Activated T-cell treated with anti-CD3 and anti-CD28 coated beads, Interleukin-2, amount 50 U/mL, for 72 hours (primary cell): Measurements from ENCODE around the gene PLD1. TPM values are rescaled to one million over a fixed set of nuclear protein-coding genes. Genes with fewer than 3 reads are reported as not detected.
A peak's percentile ranks its signal among the peaks of the same experiment; 100 is the strongest.

Experiments used
- ATAC-seq, 2 donors: fragments of 150-1000 bp; cut with Tn5 transposase; replicated peaks in 1 of 2; 2 replicates each; pipeline ENCODE4 v1.10.0; 2021; ENCODE audit warnings: moderate library complexity in 2 of 2, mild to moderate bottlenecking in 1 of 2
- DNase-seq, 2 donors: peaks; one replicate each; pipeline ENCODE4 v3.0.0; 2021 to 2022; ENCODE audit warnings: mixed read lengths in 1 of 2
- H3K27ac Mint-ChIP-seq: one replicate; pipeline ENCODE4 v1.8.0; 2022; ENCODE audit warnings: mild to moderate bottlenecking, moderate library complexity, mixed read lengths
- H3K27me3 Mint-ChIP-seq: one replicate; pipeline ENCODE4 v1.8.0; 2022; ENCODE audit warnings: low read depth, mixed read lengths
- H3K36me3 Mint-ChIP-seq, 2 donors: one replicate each; pipeline ENCODE4 v1.8.0; 2022; ENCODE audit warnings: mixed read lengths in 2 of 2, mild to moderate bottlenecking in 1 of 2; ENCODE audit not compliant: insufficient read depth in 2 of 2
- H3K4me1 Mint-ChIP-seq: one replicate; pipeline ENCODE4 v1.8.0; 2022; ENCODE audit warnings: low read depth, mixed read lengths
- H3K4me3 Mint-ChIP-seq, 2 donors: one replicate each; pipeline ENCODE4 v1.8.0; 2022; ENCODE audit warnings: mild to moderate bottlenecking in 2 of 2, mixed read lengths in 2 of 2, moderate library complexity in 2 of 2
- H3K9me3 Mint-ChIP-seq, 2 donors: one replicate each; pipeline ENCODE4 v1.8.0; 2022; ENCODE audit warnings: mixed read lengths in 2 of 2
- total RNA-seq, 2 donors: library from RNA; stranded (reverse); gene quantifications; one replicate each; pipeline ENCODE4 v1.2.3, GENCODE V29; 2022

PLD1 gene
- total RNA-seq, 2 donors from 2014 or later: 0.65 to 4.1 TPM

- H3K27ac Mint-ChIP-seq: no peak overlapping the region
Measured at GRCh38 chr3:171615686-171616085, 194.6 kb downstream of the PLD1 start.

GRCh38 chr3:171615281-171615680, 195.0 kb downstream of the PLD1 start:
- ATAC-seq: no peak
- Mint-ChIP-seq H3K36me3 (no peaks in the 10 kb centered on the region), H3K27ac (no peak overlapping the region), H3K9me3 (no peaks in the 10 kb centered on the region), H3K27me3 (peaks cover 9% of the 10 kb centered on the region), H3K4me3 (no peak overlapping the region), H3K4me1 (no peaks in the 10 kb centered on the region)
- no peak for DNase-seq

More at GRCh38 chr3:171615686-171616085, 194.6 kb downstream of the PLD1 start:
- no peak for ATAC-seq
- Mint-ChIP-seq H3K27me3 (peaks cover 9% of the 10 kb centered on the region), H3K4me1 (no peaks in the 10 kb centered on the region), H3K36me3 (no peaks in the 10 kb centered on the region), H3K4me3 (no peak overlapping the region), H3K9me3 (no peaks in the 10 kb centered on the region)
- no peak for DNase-seq

- peak in 1 of 2 donors; percentile 24 for ATAC-seq
- no peaks in the 10 kb centered on the region for H3K4me1 Mint-ChIP-seq
- no peak overlapping the region for H3K4me3 Mint-ChIP-seq
- H3K36me3 Mint-ChIP-seq: no peaks in the 10 kb centered on the region
- DNase-seq: no peak
- no peaks in the 10 kb centered on the region for H3K9me3 Mint-ChIP-seq
- H3K27me3 Mint-ChIP-seq: peaks cover 9% of the 10 kb centered on the region
- H3K27ac Mint-ChIP-seq: no peak overlapping the region
Measured at GRCh38 chr3:171614318-171614921, 195.9 kb downstream of the PLD1 start.

- H3K36me3 Mint-ChIP-seq: no peaks in the 10 kb centered on the region
Measured at GRCh38 chr3:171607452-171607851, 202.8 kb downstream of the PLD1 start.

GRCh38 chr3:171606151-171606751, 204.0 kb downstream of the PLD1 start:
- Mint-ChIP-seq H3K9me3 (no peaks in the 10 kb centered on the region), H3K4me3 (no peak overlapping the region), H3K4me1 (no peaks in the 10 kb centered on the region), H3K27ac (no peak overlapping the region), H3K36me3 (no peaks in the 10 kb centered on the region), H3K27me3 (peaks cover 6% of the 10 kb centered on the region)
- DNase-seq (no peak), ATAC-seq (no peak)

More at GRCh38 chr3:171607452-171607851, 202.8 kb downstream of the PLD1 start:
- DNase-seq (no peak), ATAC-seq (no peak)
- no peaks in the 10 kb centered on the region for H3K9me3 Mint-ChIP-seq
- no peak overlapping the region for H3K27ac Mint-ChIP-seq
- peaks cover 6% of the 10 kb centered on the region for H3K27me3 Mint-ChIP-seq
- H3K4me3 Mint-ChIP-seq: no peak overlapping the region
- no peaks in the 10 kb centered on the region for H3K4me1 Mint-ChIP-seq

GRCh38 chr3:171604370-171604769, 205.9 kb downstream of the PLD1 start:
- ATAC-seq (no peak), DNase-seq (no peak)
- no peak overlapping the region for H3K27ac Mint-ChIP-seq
- peaks cover 6% of the 10 kb centered on the region for H3K27me3 Mint-ChIP-seq
- H3K4me3 Mint-ChIP-seq: no peak overlapping the region
- H3K36me3 Mint-ChIP-seq: no peaks in the 10 kb centered on the region
- H3K4me1 Mint-ChIP-seq: no peaks in the 10 kb centered on the region
- no peaks in the 10 kb centered on the region for H3K9me3 Mint-ChIP-seq

GRCh38 chr3:171602072-171602471, 208.2 kb downstream of the PLD1 start:
- no peak for ATAC-seq
- H3K27me3 Mint-ChIP-seq: peaks cover 6% of the 10 kb centered on the region
- H3K4me3 Mint-ChIP-seq: no peak overlapping the region
- no peak for DNase-seq
- no peaks in the 10 kb centered on the region for H3K36me3 Mint-ChIP-seq
- H3K27ac Mint-ChIP-seq: no peak overlapping the region
- H3K4me1 Mint-ChIP-seq: no peaks in the 10 kb centered on the region
- no peaks in the 10 kb centered on the region for H3K9me3 Mint-ChIP-seq

- ATAC-seq: no peak
- Mint-ChIP-seq H3K4me1 (no peaks in the 10 kb centered on the region), H3K27ac (no peak overlapping the region), H3K27me3 (no peaks in the 10 kb centered on the region), H3K4me3 (no peak overlapping the region), H3K36me3 (no peaks in the 10 kb centered on the region), H3K9me3 (no peaks in the 10 kb centered on the region)
- no peak for DNase-seq
Measured at GRCh38 chr3:171600030-171600429, 210.3 kb downstream of the PLD1 start.

GRCh38 chr3:171598990-171599389, 211.3 kb downstream of the PLD1 start:
- ATAC-seq: no peak
- Mint-ChIP-seq H3K27ac (no peak overlapping the region), H3K27me3 (no peaks in the 10 kb centered on the region), H3K36me3 (no peaks in the 10 kb centered on the region), H3K4me3 (no peak overlapping the region), H3K4me1 (no peaks in the 10 kb centered on the region), H3K9me3 (no peaks in the 10 kb centered on the region)
- no peak for DNase-seq

GRCh38 chr3:171592786-171593185, 217.5 kb downstream of the PLD1 start:
- ATAC-seq (no peak), DNase-seq (no peak)
- H3K36me3 Mint-ChIP-seq: no peaks in the 10 kb centered on the region

GRCh38 chr3:171591070-171591469, 219.2 kb downstream of the PLD1 start:
- Mint-ChIP-seq H3K27me3 (no peaks in the 10 kb centered on the region), H3K4me3 (no peak overlapping the region), H3K27ac (no peak overlapping the region), H3K9me3 (no peaks in the 10 kb centered on the region), H3K4me1 (no peaks in the 10 kb centered on the region), H3K36me3 (no peaks in the 10 kb centered on the region)
- no peak for ATAC-seq
- no peak for DNase-seq

More at GRCh38 chr3:171592786-171593185, 217.5 kb downstream of the PLD1 start:
- H3K27me3 Mint-ChIP-seq: no peaks in the 10 kb centered on the region
- no peak overlapping the region for H3K4me3 Mint-ChIP-seq
- H3K27ac Mint-ChIP-seq: no peak overlapping the region
- no peaks in the 10 kb centered on the region for H3K9me3 Mint-ChIP-seq
- no peaks in the 10 kb centered on the region for H3K4me1 Mint-ChIP-seq

GRCh38 chr3:171586274-171586673, 224.0 kb downstream of the PLD1 start:
- H3K9me3 Mint-ChIP-seq: no peaks in the 10 kb centered on the region
- no peaks in the 10 kb centered on the region for H3K27me3 Mint-ChIP-seq
- no peaks in the 10 kb centered on the region for H3K4me1 Mint-ChIP-seq
- no peaks in the 10 kb centered on the region for H3K36me3 Mint-ChIP-seq
- ATAC-seq (no peak), DNase-seq (no peak)
- H3K27ac Mint-ChIP-seq: no peak overlapping the region
- no peak overlapping the region for H3K4me3 Mint-ChIP-seq

GRCh38 chr3:171585039-171585438, 225.2 kb downstream of the PLD1 start:
- H3K4me3 Mint-ChIP-seq: no peak overlapping the region
- H3K27me3 Mint-ChIP-seq: no peaks in the 10 kb centered on the region
- H3K4me1 Mint-ChIP-seq: no peaks in the 10 kb centered on the region

GRCh38 chr3:171584100-171584499, 226.2 kb downstream of the PLD1 start:
- no peak for ATAC-seq
- DNase-seq: no peak
- H3K27ac Mint-ChIP-seq: no peak overlapping the region
- H3K4me1 Mint-ChIP-seq: no peaks in the 10 kb centered on the region
- H3K4me3 Mint-ChIP-seq: no peak overlapping the region
- no peaks in the 10 kb centered on the region for H3K36me3 Mint-ChIP-seq
- H3K9me3 Mint-ChIP-seq: no peaks in the 10 kb centered on the region
- H3K27me3 Mint-ChIP-seq: no peaks in the 10 kb centered on the region

More at GRCh38 chr3:171585039-171585438, 225.2 kb downstream of the PLD1 start:
- ATAC-seq (no peak), DNase-seq (no peak)
- Mint-ChIP-seq H3K36me3 (no peaks in the 10 kb centered on the region), H3K9me3 (no peaks in the 10 kb centered on the region), H3K27ac (no peak overlapping the region)
